GM12892 (cell line): ENCODE measurements around the gene RFXANK.

Experiments used
- POLR2A ChIP-seq: IDR thresholded peaks from 2 replicates; pipeline ENCODE4 v1.6.1; 2011; ENCODE audit warnings: low read depth, low read length, control low read depth
- POLR2AphosphoS5 ChIP-seq: IDR thresholded peaks from 2 replicates; pipeline ENCODE4 v1.6.1; 2011; ENCODE audit warnings: low read depth, low read length, control low read depth
- TAF1 ChIP-seq: IDR thresholded peaks from 2 replicates; pipeline ENCODE4 v1.6.1; 2011; ENCODE audit warnings: low read depth, mild to moderate bottlenecking, control low read depth, low read length, borderline replicate concordance

DNA sequence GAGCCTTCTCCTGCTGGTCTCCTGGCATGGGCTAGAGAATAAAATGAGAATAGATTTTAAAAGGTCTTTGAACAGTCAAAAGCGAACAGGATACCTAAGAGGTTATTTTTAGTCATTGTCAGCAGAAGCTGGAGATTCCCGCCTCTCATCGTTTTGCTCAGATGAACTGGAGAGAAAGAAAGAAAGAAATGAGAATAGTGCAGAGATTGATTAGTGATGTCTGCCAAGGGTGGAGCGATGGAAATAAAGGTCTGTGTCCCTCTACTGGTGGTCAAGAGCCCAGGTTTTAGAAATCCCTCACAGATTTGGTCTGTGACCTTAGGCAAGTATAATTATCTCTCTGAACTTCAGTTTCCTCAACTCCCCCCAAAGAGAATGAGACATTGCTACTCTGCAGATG lies 25.0 kb downstream of the RFXANK start:
- TF ChIP-seq POLR2AphosphoS5 (no peak), TAF1 (no peak), POLR2A (no peak)
